GM21360 (cell line): ENCODE data around the gene AIF1.

ENCODE experiments used
- ATAC-seq: cut with Tn5 transposase; IDR thresholded peaks from one replicate; pipeline ENCODE4 v1.9.1; 2021; ENCODE audit warnings: mild to moderate bottlenecking, moderate library complexity; ENCODE audit not compliant: unreplicated experiment

AIF1 gene

GRCh38 chr6:31614684-31615578 is at the start of gene AIF1:
AIF1 (plus strand) TSS chr6:31615234; CDS start chr6:31615330, 96 bp downstream.
- no peak for ATAC-seq

DNA sequence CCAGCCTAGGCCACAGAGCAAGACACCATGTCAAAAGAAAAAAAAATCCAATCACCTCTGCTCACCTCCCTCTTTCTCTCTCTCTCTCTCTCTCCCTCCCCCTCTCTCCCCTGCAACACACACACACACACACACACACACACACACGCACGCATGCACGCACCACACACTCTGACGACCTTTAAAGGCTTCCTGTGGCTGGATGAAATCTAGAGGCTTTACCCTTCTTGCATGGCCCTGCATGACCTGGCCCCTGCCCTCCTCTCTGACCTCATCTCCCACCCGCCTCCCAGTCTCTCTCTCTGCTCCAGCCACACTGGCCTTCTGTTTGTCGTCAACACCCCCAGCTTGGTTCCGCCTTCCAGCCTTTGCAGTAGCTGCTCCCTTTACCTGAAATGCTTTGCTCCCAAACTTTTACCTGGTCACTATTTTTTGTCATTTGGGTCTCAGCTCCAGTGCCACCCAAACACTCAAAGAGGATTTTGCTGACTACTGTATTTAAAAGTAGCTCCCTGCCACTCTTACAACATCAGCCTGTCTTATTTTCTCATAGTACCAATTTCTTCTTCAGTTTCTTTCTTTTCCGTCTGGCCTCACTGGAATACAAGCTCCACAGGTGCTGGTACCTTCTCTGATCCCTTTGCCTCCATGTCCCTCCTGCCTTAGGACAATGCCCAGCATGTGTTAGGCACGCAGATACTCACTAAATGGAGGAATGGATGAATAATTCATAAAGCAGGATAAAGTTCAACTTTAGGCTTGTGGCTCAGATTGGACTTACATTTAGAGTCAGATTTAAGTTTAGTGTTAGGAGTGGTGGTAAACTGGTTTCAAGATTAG is 47.3 kb upstream of the AIF1 start:
- no peak for ATAC-seq

DNA sequence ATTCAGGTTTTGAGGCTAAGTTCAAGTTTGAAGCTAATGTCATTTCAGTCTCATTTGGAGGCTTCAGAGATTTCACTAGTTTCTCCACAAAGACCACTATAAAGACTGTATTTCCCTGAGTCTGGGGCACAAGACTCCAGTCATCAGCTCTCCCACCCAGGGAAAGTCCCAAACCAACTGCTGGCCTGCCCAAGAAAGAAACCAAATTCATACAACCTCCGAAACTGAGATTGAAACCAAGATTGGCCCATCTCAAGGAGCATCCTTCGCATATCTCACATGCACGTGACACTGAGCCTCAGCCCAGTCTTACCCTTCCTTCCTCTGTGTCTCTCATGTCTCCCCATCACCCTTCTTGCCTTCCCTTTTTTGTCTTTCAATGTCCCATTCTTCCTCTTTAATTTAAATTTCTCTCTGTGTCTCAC is 46.5 kb upstream of the AIF1 start:
- ATAC-seq, result peak; percentile 55

DNA sequence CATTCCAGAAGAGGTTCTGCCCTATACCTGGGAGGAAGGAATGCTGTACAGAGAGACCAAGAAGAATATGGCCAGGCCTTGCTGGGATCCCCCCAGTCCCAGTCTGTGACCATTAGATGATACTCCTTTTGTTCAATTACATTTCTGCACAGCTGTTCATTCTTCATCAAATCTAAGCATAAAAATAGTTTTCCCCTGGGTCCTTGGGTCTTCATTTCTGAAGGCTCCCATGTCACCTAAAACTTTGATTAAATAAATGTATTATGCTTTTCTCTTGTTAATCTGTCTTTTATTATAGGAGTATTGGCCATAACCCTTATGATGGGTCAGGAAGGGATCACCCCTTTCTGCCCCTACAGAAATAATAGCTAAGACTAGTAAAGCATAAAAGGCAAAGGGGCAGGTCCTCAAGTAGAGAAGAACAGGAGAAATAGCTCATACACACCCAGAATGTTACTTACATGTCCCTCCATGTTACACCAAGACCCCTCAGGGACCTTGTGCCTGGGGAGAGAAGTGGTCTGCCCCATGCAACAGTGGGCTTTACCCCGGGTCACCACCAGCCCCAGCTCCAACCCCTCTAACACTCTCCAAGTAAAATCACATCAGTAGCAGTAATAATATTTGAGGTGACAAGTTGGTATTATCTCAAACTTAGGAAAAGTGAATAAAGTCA is 45.0 kb upstream of the AIF1 start:
- no peak for ATAC-seq

DNA sequence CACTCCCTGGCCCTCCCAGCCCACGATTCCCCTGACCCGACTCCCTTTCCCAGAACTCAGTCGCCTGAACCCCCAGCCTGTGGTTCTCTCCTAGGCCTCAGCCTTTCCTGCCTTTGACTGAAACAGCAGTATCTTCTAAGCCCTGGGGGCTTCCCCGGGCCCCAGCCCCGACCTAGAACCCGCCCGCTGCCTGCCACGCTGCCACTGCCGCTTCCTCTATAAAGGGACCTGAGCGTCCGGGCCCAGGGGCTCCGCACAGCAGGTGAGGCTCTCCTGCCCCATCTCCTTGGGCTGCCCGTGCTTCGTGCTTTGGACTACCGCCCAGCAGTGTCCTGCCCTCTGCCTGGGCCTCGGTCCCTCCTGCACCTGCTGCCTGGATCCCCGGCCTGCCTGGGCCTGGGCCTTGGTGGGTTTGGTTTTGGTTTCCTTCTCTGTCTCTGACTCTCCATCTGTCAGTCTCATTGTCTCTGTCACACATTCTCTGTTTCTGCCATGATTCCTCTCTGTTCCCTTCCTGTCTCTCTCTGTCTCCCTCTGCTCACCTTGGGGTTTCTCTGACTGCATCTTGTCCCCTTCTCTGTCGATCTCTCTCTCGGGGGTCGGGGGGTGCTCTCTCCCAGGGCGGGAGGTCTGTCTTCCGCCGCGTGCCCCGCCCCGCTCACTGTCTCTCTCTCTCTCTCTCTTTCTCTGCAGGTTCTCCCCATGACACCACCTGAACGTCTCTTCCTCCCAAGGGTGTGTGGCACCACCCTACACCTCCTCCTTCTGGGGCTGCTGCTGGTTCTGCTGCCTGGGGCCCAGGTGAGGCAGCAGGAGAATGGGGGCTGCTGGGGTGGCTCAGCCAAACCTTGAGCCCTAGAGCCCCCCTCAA is 42.8 kb upstream of the AIF1 start, which contains the start of gene LTA:
Gene LTA, plus strand, starts transcription at position 249 of the 871 bp plus-strand sequence. Its CDS starts 454 bp downstream, at position 703.
- peak; percentile 33 for ATAC-seq

GRCh38 chr6:31573239-31574105 is 41.6 kb upstream of the AIF1 start:
- no peak for ATAC-seq

GRCh38 chr6:31574106-31575061 is 40.6 kb upstream of the AIF1 start:
- ATAC-seq, result no peak

GRCh38 chr6:31575335-31575901 is 39.6 kb upstream of the AIF1 start, which contains the start of gene TNF:
TNF (plus strand) TSS chr6:31575565; CDS start chr6:31575742, 177 bp downstream.
- no peak for ATAC-seq

- no peak for ATAC-seq
These were observed 38.9 kb upstream of the AIF1 start for GRCh38 chr6:31575952-31576685.

DNA sequence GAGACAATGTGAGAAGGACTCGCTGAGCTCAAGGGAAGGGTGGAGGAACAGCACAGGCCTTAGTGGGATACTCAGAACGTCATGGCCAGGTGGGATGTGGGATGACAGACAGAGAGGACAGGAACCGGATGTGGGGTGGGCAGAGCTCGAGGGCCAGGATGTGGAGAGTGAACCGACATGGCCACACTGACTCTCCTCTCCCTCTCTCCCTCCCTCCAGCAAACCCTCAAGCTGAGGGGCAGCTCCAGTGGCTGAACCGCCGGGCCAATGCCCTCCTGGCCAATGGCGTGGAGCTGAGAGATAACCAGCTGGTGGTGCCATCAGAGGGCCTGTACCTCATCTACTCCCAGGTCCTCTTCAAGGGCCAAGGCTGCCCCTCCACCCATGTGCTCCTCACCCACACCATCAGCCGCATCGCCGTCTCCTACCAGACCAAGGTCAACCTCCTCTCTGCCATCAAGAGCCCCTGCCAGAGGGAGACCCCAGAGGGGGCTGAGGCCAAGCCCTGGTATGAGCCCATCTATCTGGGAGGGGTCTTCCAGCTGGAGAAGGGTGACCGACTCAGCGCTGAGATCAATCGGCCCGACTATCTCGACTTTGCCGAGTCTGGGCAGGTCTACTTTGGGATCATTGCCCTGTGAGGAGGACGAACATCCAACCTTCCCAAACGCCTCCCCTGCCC is 38.0 kb upstream of the AIF1 start:
- no peak for ATAC-seq

DNA sequence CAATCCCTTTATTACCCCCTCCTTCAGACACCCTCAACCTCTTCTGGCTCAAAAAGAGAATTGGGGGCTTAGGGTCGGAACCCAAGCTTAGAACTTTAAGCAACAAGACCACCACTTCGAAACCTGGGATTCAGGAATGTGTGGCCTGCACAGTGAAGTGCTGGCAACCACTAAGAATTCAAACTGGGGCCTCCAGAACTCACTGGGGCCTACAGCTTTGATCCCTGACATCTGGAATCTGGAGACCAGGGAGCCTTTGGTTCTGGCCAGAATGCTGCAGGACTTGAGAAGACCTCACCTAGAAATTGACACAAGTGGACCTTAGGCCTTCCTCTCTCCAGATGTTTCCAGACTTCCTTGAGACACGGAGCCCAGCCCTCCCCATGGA is 37.5 kb upstream of the AIF1 start:
- no peak for ATAC-seq

- ATAC-seq, result no peak
These were observed 36.6 kb upstream of the AIF1 start for GRCh38 chr6:31578184-31579118.

DNA sequence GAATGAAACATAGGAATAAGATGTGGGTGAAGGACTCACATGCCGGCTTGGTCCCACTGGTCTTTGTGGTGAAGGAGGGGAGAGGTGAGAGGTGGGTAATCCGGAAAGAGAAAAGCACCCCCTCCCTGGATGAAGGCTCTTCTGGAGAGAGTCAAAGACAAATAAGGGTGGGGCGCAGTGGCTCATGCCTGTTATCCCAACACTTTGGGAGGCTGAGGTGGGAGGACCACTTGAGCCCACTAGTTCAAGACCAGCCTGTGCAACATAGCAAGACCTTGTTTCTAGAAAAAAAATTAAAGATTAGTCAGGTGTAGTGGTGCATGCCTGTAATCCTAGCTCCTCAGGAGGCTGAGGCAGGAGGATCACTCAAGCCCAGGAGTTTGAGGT is 35.9 kb upstream of the AIF1 start:
- no peak for ATAC-seq

DNA sequence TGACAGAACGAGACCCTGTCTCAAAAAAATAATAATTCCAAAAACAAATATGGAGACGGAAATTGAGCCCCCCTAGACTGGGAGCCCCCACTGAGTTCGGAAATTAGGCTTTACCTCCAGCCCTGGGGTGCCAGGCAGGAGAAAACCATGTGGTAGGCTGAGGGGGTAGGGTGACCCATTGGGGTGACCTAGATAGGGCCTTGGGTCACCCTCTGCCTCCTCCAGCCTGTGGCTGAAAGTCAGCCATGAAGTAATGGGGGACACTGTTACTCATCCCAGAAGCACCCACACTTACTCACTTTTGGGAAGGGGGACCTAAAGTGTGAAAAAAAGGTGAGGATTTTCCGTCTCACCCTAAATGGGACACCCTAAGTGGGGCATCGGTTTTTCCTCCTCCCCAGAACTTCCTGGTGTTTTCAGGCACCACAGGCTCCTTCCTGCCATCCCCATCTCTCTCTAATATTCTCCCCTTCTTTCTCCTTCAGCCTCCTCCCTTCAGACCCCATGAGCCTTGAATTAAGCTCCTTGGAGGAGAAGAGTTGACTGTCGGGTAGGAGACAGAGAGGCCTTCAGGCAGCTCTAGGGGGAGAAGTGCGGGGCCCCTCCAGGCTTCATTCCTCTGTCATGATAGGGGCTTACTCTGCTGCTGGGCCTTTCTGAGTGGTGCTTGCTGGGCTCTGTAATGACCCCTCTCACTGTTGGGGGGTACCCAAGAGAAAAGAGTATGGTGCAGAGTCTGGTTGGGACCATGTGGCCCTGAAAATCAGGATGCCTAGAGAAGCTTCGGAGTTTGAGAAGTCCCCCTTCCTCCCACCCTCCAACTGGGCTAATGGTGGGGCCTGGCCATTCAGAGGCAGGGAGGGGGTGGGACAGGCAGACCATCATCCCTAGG is 35.2 kb upstream of the AIF1 start:
- no peak for ATAC-seq

DNA sequence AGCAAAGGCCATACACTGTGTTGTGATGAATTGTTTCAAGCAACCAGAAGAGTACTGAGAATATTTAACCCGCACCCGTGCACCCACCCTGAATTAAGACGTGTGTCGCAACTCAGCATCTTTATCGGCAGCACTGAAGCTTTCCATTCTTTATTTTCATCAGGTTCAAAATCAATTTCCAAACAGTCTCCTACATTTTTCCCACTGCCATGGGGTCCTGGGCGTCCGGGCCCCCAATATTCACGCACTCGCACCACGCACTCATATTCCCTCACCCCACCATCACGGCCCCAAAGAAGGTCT is 34.6 kb upstream of the AIF1 start:
- no peak for ATAC-seq
